Esophagus muscularis mucosa (tissue), 4 donors: ENCODE results near the gene RYR2. TPM values are rescaled to one million over a fixed set of nuclear protein-coding genes. Genes with fewer than 3 reads are reported as not detected.
A peak's percentile ranks its signal among the peaks of the same experiment; 100 is the strongest.

ENCODE experiments used
- DNase-seq: peaks from one replicate; pipeline ENCODE4 v3.0.0-alpha.2; 2017; ENCODE audit errors: extremely low spot score
- H3K27ac ChIP-seq, 4 donors: fragments of 200-600 bp; sonication (generic); replicated peaks in 1 of 4; 1 replicate in 3 of 4; 2 replicates in 1 of 4; pipeline ENCODE4 v1.5.1; 2016 to 2019; ENCODE audit warnings: mild to moderate bottlenecking in 1 of 4
- H3K27me3 ChIP-seq, 4 donors: fragments of 200-600 bp; sonication (generic); one replicate each; pipeline versions ENCODE4 v1.5.1 to v1.6.0; 2016 to 2019
- H3K36me3 ChIP-seq, 4 donors: fragments of 200-600 bp; sonication (generic); one replicate each; pipeline ENCODE4 v1.5.1; 2016 to 2019
- H3K4me1 ChIP-seq, 4 donors: fragments of 200-600 bp; sonication (generic); one replicate each; pipeline ENCODE4 v1.5.1; 2016 to 2019
- H3K4me3 ChIP-seq, 4 donors: fragments of 200-600 bp; sonication (generic); 1 replicate in 2 of 4; 2 replicates in 2 of 4; pipeline ENCODE4 v1.5.1; 2016 to 2019; ENCODE audit warnings: mild to moderate bottlenecking in 4 of 4, moderate library complexity in 1 of 4
- H3K9me3 ChIP-seq, 4 donors: fragments of 200-600 bp; sonication (generic); 1 replicate in 3 of 4; 2 replicates in 1 of 4; pipeline ENCODE4 v1.5.1; 2016 to 2019
- CTCF ChIP-seq, 3 experiments: fragments of 200-600 bp in 2 of 3; fragments of 450-650 bp in 1 of 3; sonication (generic) in 2 of 3; IDR thresholded peaks; one replicate each; pipeline ENCODE4 v1.5.1; 2017 to 2019; ENCODE audit warnings: antibody characterized with exemption in 3 of 3, mild to moderate bottlenecking in 2 of 3, moderate library complexity in 1 of 3
- EP300 ChIP-seq: sonication (generic); formaldehyde crosslinking; IDR thresholded peaks from one replicate; pipeline ENCODE4 v1.6.1; 2017; ENCODE audit warnings: antibody characterized with exemption
- POLR2A ChIP-seq: fragments of 450-650 bp; IDR thresholded peaks from one replicate; pipeline ENCODE4 v1.6.1; 2017; ENCODE audit warnings: antibody characterized with exemption, moderate library complexity, mild to moderate bottlenecking, low read depth
- POLR2AphosphoS5 ChIP-seq, 2 donors: sonication (generic); formaldehyde crosslinking; IDR thresholded peaks; one replicate each; pipeline ENCODE4 v1.6.1; 2017; ENCODE audit warnings: antibody characterized with exemption in 2 of 2
- WGBS: methylation state at CpG from one replicate; pipeline ENCODE4 v1.1.5; 2018; 5-methylcytosine and 5-hydroxymethylcytosine counted together
- intact Hi-C: fragments of 100-400 bp; cut with DNase I; formaldehyde crosslinking; loops from one replicate; pipeline ENCODE4 v1.15.1; 2023
- total RNA-seq, 4 donors: library from RNA; depleted of rRNA; stranded (reverse); fragments of >200 nt; gene quantifications; one replicate each; pipeline versions ENCODE4 v1.1.0 to v1.2.1, GENCODE V29; 2016

RYR2 gene
- total RNA-seq, 4 donors from 2014 or later: 29.8 to 56.3 (median 38.9) TPM

- no peak for TF ChIP-seq POLR2A
- TF ChIP-seq POLR2AphosphoS5 (IDR thresholded peaks at IDR 0.05): no peak
- no peak for TF ChIP-seq EP300
- no peak for TF ChIP-seq CTCF (IDR thresholded peaks at IDR 0.05)
- no peaks in the 10 kb centered on the region for H3K36me3 ChIP-seq
- H3K27ac ChIP-seq: no peak overlapping the region
- H3K27me3 ChIP-seq: no peaks in the 10 kb centered on the region
- intact Hi-C loops: no loop called here
- H3K4me3 ChIP-seq: no peak overlapping the region
- H3K9me3 ChIP-seq: no peaks in the 10 kb centered on the region
- 78% methylated on average over 3 of the region's 3 CpGs for WGBS
- H3K4me1 ChIP-seq: peaks cover 0 to 8% (median 4%) of the 10 kb centered on the region in 4 donors
- DNase-seq: peak; percentile 19
These were observed 514.9 kb downstream of the RYR2 start for GRCh38 chr1:237556911-237557310.

GRCh38 chr1:237562242-237562823 lies 520.3 kb downstream of the RYR2 start:
- Histone ChIP-seq H3K4me3 (no peak overlapping the region), H3K36me3 (peaks cover 0 to 15% (median 4%) of the 10 kb centered on the region in 4 donors), H3K4me1 (peaks cover 0 to 11% (median 4%) of the 10 kb centered on the region in 4 donors), H3K27me3 (no peaks in the 10 kb centered on the region), H3K27ac (no peak overlapping the region), H3K9me3 (no peaks in the 10 kb centered on the region)
- no peak for DNase-seq
- TF ChIP-seq CTCF (IDR thresholded peaks at IDR 0.05): peak; percentile 51 to 63 (median 54)
- TF ChIP-seq POLR2AphosphoS5 (IDR thresholded peaks at IDR 0.05): no peak
- TF ChIP-seq POLR2A: no peak
- TF ChIP-seq EP300: no peak
- intact Hi-C loops: loop anchor here (10.0 kb wide), 1 partner anchor 958 kb away; the partner anchor contains the start of gene HEATR1
- WGBS: 59% methylated on average over 4 of the region's 4 CpGs

- Histone ChIP-seq H3K4me1 (peaks cover 0 to 4% (median under 1%) of the 10 kb centered on the region in 4 donors), H3K9me3 (no peaks in the 10 kb centered on the region), H3K27me3 (no peaks in the 10 kb centered on the region), H3K36me3 (peaks cover 0 to 22% (median 4%) of the 10 kb centered on the region in 4 donors), H3K4me3 (no peak overlapping the region), H3K27ac (no peak overlapping the region)
- DNase-seq: no peak
- TF ChIP-seq POLR2AphosphoS5 (IDR thresholded peaks at IDR 0.05) (no peak), CTCF (IDR thresholded peaks at IDR 0.05) (no peak), EP300 (no peak), POLR2A (no peak)
- intact Hi-C loops: loop anchor here (10.0 kb wide), 1 partner anchor 960 kb away; the partner anchor contains the start of gene HEATR1
- 55% methylated on average over 7 of the region's 7 CpGs for WGBS
These were observed 523.3 kb downstream of the RYR2 start for GRCh38 chr1:237565236-237565635.

- Histone ChIP-seq H3K4me1 (peaks cover 0 to 3% (median 0%) of the 10 kb centered on the region in 4 donors), H3K27ac (no peak overlapping the region), H3K27me3 (no peaks in the 10 kb centered on the region), H3K4me3 (no peak overlapping the region), H3K36me3 (peaks cover 0 to 22% (median 4%) of the 10 kb centered on the region in 4 donors), H3K9me3 (no peaks in the 10 kb centered on the region)
- intact Hi-C loops: loop anchor here (10.0 kb wide), 1 partner anchor 962 kb away; the partner anchor contains the start of gene HEATR1
- no peak for TF ChIP-seq POLR2AphosphoS5 (IDR thresholded peaks at IDR 0.05)
- no peak for DNase-seq
- 90% methylated on average over 14 of the region's 14 CpGs for WGBS
These were observed 524.6 kb downstream of the RYR2 start for GRCh38 chr1:237566581-237566980.

GRCh38 chr1:237568955-237569354 lies 527.0 kb downstream of the RYR2 start:
- no peaks in the 10 kb centered on the region for H3K27me3 ChIP-seq
- TF ChIP-seq POLR2A: no peak
- no peak for TF ChIP-seq POLR2AphosphoS5 (IDR thresholded peaks at IDR 0.05)
- no peak for TF ChIP-seq CTCF (IDR thresholded peaks at IDR 0.05)
- TF ChIP-seq EP300: no peak
- intact Hi-C loops: loop anchor here (10.0 kb wide), 1 partner anchor 964 kb away; the partner anchor contains the start of gene HEATR1
- no peak for DNase-seq
- H3K4me1 ChIP-seq: no peaks in the 10 kb centered on the region
- no peak overlapping the region for H3K4me3 ChIP-seq
- 86% methylated on average over 9 of the region's 9 CpGs for WGBS
- peaks cover 0 to 22% (median 4%) of the 10 kb centered on the region in 4 donors for H3K36me3 ChIP-seq
- no peak overlapping the region for H3K27ac ChIP-seq
- no peaks in the 10 kb centered on the region for H3K9me3 ChIP-seq
